CD4-positive, alpha-beta T cell (primary cell): ENCODE data around the gene SASH1. TPM values are rescaled to one million over a fixed set of nuclear protein-coding genes. Genes with fewer than 3 reads are reported as not detected.
"Not testable (repeated sequence)": the region's sequence is repeated elsewhere in the genome, so short reads cannot be mapped to it uniquely, and the experiment has no call there.

Experiments
- ATAC-seq: fragments of 200-7000 bp; cut with Tn5 transposase; one replicate; pipeline ENCODE4 v1.10.0; 2022; ENCODE audit warnings: mild to moderate bottlenecking; ENCODE audit not compliant: poor library complexity
- CTCF ChIA-PET: fragments of 350-600 bp; sonication (Branson Sonifier 250); formaldehyde crosslinking; loops from one replicate; lab custom pipeline; 2021; ENCODE audit warnings: antibody characterized with exemption, inconsistent platforms; lab: Charles Lee
- POLR2A ChIA-PET: fragments of 350-600 bp; sonication (Branson Sonifier 250); formaldehyde crosslinking; loops from one replicate; lab custom pipeline; 2021; ENCODE audit warnings: antibody characterized with exemption, inconsistent platforms; lab: Charles Lee
- DNase-seq, 14 experiments: peaks; one replicate each; pipeline ENCODE4 v3.0.0-alpha.2; 2013 to 2020; ENCODE audit warnings: mixed read lengths in 2 of 14
- H3K27ac ChIP-seq, 2 donors: one replicate each; pipeline versions ENCODE4 v1.5.1 to v1.7.0; 2013; ENCODE audit warnings: low read length in 2 of 2, low read depth in 1 of 2, mild to moderate bottlenecking in 1 of 2
- H3K27me3 ChIP-seq, 2 experiments: 1 replicate in 1 of 2; 2 replicates in 1 of 2; pipeline versions ENCODE4 v1.6.1 to v1.7.0; 2013; ENCODE audit warnings: low read length in 2 of 2, control low read depth in 1 of 2, mild to moderate bottlenecking in 1 of 2, moderate library complexity in 1 of 2; ENCODE audit not compliant: insufficient read depth in 2 of 2, control insufficient read depth in 1 of 2
- H3K36me3 ChIP-seq: one replicate; pipeline ENCODE4 v1.6.1; 2013; ENCODE audit warnings: low read length, control low read depth; ENCODE audit not compliant: insufficient read depth
- H3K4me1 ChIP-seq: one replicate; pipeline ENCODE4 v1.6.1; 2013; ENCODE audit warnings: low read length, control low read depth; ENCODE audit not compliant: insufficient read depth
- H3K4me3 ChIP-seq: one replicate; pipeline ENCODE4 v1.5.1; 2013; ENCODE audit warnings: mild to moderate bottlenecking, low read length, moderate library complexity
- H3K9me3 ChIP-seq, 2 experiments: 1 replicate in 1 of 2; 2 replicates in 1 of 2; pipeline versions ENCODE4 v1.6.1 to v1.7.0; 2013; ENCODE audit warnings: low read length in 2 of 2, mild to moderate bottlenecking in 2 of 2, control low read depth in 1 of 2, moderate library complexity in 1 of 2; ENCODE audit not compliant: control insufficient read depth in 1 of 2, insufficient read depth in 1 of 2
- H3K27ac Mint-ChIP-seq: one replicate; pipeline ENCODE4 v1.8.0; 2020; ENCODE audit warnings: mixed read lengths
- H3K27me3 Mint-ChIP-seq: one replicate; pipeline ENCODE4 v1.8.0; 2021; ENCODE audit warnings: mixed read lengths
- H3K36me3 Mint-ChIP-seq: one replicate; pipeline ENCODE4 v1.8.0; 2021; ENCODE audit warnings: low read depth, mixed read lengths
- H3K4me1 Mint-ChIP-seq: one replicate; pipeline ENCODE4 v1.8.0; 2021; ENCODE audit warnings: low read depth, mixed read lengths
- H3K4me3 Mint-ChIP-seq: one replicate; pipeline ENCODE4 v1.8.0; 2020; ENCODE audit warnings: mild to moderate bottlenecking, mixed read lengths
- H3K9me3 Mint-ChIP-seq: one replicate; pipeline ENCODE4 v1.8.0; 2020; ENCODE audit warnings: mixed read lengths
- intact Hi-C, 2 experiments: fragments of 100-400 bp; cut with DNase I in 1 of 2; cut with micrococcal nuclease in 1 of 2; formaldehyde crosslinking; loops; one replicate each; pipeline versions ENCODE4 v1.15.1 to v1.9.0; 2023 to 2025; cut with DNase I, micrococcal nuclease
- total RNA-seq, 174 experiments: library from RNA in 2 of 174; stranded (reverse) in 2 of 174; gene quantifications; one replicate each; pipeline ENCODE4 v1.2.3 and lab custom pipeline; 2021 to 2026
- TF ChIP-seq, protein P1 (sequence below): fragments of 200-600 bp; IDR thresholded peaks from one replicate; pipeline ENCODE4 v1.8.0; 2022; ENCODE audit warnings: antibody characterized with exemption, mild to moderate bottlenecking

The SASH1 gene
- total RNA-seq, 2 experiments from 2014 or later = 0.58 to 0.75 TPM

DNA sequence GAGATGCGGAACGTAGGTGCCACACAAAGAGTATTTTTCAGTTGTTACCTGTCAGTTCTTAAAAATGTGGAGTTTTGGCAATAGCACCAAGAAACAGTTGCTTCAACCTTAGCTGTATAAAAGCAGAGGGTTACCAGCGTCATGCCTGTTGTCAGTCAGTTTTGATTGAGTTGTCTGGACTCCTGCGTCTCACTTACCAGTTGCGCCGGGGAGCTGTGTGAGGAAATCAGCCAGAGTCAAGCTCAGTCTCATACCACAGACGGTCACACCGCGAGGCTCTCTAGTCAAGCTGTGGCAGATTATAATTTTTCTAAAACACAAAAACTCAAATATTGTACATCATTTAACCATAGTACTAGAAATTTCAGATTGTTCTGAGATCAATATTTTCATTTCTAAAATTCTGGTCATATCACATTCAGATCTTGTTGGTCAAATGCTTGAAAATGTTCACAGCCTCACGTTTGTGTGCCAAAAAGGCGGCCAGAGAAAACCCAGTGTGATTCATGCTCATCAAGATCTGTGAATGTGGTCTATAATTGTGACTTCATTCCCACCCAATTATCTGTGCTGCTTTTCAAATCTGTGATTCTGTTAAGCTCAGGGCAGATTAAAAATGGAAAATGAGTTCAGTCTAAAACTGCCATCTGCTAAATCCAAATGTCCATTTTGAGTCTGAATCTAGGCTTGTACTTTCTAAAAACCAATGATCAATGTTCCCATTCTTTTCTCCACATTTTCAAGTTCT is 37.5 kb downstream of the SASH1 start:
- TF ChIP-seq, protein P1, sequence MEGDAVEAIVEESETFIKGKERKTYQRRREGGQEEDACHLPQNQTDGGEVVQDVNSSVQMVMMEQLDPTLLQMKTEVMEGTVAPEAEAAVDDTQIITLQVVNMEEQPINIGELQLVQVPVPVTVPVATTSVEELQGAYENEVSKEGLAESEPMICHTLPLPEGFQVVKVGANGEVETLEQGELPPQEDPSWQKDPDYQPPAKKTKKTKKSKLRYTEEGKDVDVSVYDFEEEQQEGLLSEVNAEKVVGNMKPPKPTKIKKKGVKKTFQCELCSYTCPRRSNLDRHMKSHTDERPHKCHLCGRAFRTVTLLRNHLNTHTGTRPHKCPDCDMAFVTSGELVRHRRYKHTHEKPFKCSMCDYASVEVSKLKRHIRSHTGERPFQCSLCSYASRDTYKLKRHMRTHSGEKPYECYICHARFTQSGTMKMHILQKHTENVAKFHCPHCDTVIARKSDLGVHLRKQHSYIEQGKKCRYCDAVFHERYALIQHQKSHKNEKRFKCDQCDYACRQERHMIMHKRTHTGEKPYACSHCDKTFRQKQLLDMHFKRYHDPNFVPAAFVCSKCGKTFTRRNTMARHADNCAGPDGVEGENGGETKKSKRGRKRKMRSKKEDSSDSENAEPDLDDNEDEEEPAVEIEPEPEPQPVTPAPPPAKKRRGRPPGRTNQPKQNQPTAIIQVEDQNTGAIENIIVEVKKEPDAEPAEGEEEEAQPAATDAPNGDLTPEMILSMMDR = no peak
- DNase-seq (no peak), ATAC-seq (no peak)
- Histone ChIP-seq H3K9me3 (peaks cover 0 to 6% of the 10 kb centered on the region in 2 experiments), H3K4me3 (no peak overlapping the region), H3K4me1 (no peaks in the 10 kb centered on the region), H3K36me3 (no peaks in the 10 kb centered on the region), H3K27me3 (no peaks in the 10 kb centered on the region), H3K27ac (no peak overlapping the region)
- no peaks in the 10 kb centered on the region for H3K4me1 Mint-ChIP-seq
- intact Hi-C loops = no loop called here
- H3K27me3 Mint-ChIP-seq = peaks cover 8% of the 10 kb centered on the region
- no peak overlapping the region for H3K27ac Mint-ChIP-seq
- ChIA-PET CTCF (no interaction called here), POLR2A (no interaction called here)
- peaks cover 5% of the 10 kb centered on the region for H3K9me3 Mint-ChIP-seq
- no peak overlapping the region for H3K4me3 Mint-ChIP-seq
- no peaks in the 10 kb centered on the region for H3K36me3 Mint-ChIP-seq

DNA sequence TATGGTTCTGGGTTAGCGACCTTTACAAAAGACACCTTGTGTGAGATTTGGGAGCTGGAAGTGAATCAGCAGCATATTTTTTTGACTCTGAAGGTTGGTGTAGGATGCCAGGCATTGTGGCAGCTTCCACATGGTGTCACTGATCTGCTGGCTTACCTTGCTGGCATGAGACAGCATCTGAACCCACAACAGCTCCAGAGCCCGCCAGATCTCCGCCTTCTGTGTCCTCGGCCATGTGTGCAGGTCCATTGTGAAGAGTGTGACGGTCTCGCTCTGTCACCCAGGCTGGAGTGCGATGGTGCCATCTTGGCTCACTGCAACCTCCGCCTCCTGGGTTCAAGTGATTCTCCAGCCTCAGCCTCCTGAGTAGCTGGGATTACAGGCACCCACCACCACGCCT is 39.4 kb downstream of the SASH1 start:
- H3K27me3 Mint-ChIP-seq, H3K27ac ChIP-seq, H3K9me3 ChIP-seq, H3K4me3 Mint-ChIP-seq, H3K27ac Mint-ChIP-seq, H3K4me1 Mint-ChIP-seq, H3K36me3 Mint-ChIP-seq, H3K27me3 ChIP-seq, CTCF ChIA-PET, POLR2A ChIA-PET, H3K4me3 ChIP-seq, intact Hi-C loops, DNase-seq, H3K9me3 Mint-ChIP-seq, ATAC-seq, H3K36me3 ChIP-seq, H3K4me1 ChIP-seq: not testable (repeated sequence)

DNA sequence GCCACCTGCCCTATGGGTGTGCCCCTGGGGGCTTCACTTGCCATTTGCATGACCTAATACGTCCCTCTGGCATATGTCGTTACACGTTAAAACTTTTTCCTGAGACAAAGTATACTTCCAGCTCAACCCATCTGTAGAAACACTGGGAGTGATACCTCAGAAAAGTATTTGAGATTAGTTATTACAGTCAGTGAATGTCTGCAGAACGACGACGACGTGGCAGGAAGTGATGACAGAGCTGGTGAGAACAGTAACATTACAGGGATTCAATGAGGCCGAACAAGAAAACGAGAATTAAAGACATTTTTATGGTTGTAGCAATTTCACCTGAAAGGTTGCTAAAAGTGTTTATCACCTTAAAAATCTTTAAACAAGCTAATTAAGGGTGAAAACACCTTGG is 40.2 kb downstream of the SASH1 start:
- H3K27ac ChIP-seq = no peak overlapping the region
- peaks cover 0 to 5% of the 10 kb centered on the region in 2 experiments for H3K9me3 ChIP-seq
- POLR2A ChIA-PET = no interaction called here
- CTCF ChIA-PET = no interaction called here
- intact Hi-C loops = no loop called here
- H3K36me3 ChIP-seq = no peaks in the 10 kb centered on the region
- H3K4me1 ChIP-seq = no peaks in the 10 kb centered on the region
- DNase-seq (no peak), ATAC-seq (no peak)
- no peaks in the 10 kb centered on the region for H3K36me3 Mint-ChIP-seq
- no peak overlapping the region for H3K4me3 ChIP-seq
- TF ChIP-seq, protein P1 = no peak
- peaks cover 8% of the 10 kb centered on the region for H3K27me3 Mint-ChIP-seq
- H3K27ac Mint-ChIP-seq = no peak overlapping the region
- no peaks in the 10 kb centered on the region for H3K4me1 Mint-ChIP-seq
- H3K27me3 ChIP-seq = no peaks in the 10 kb centered on the region
- H3K9me3 Mint-ChIP-seq = peaks cover 3% of the 10 kb centered on the region
- no peak overlapping the region for H3K4me3 Mint-ChIP-seq
